ENCODE data around the gene HIF1AN. TPM values are rescaled to one million over a fixed set of nuclear protein-coding genes. Genes with fewer than 3 reads are reported as not detected.
A peak's percentile ranks its signal among the peaks of the same experiment; 100 is the strongest.

Gene HIF1AN
- total and polyA plus RNA-seq, 7 donors = 15.6 to 116 (median 64.0) TPM

- intact Hi-C loops (cut with DNase I) = no loop called here
- H3K27me3 ChIP-seq (ENCODE audit: insufficient read depth in 3 of 3, low read length in 2 of 3) = no peaks in the 10 kb centered on the region
- H3K27ac ChIP-seq = no peak overlapping the region
- no peaks in the 10 kb centered on the region for H3K9me3 ChIP-seq
- TF ChIP-seq, protein P1, sequence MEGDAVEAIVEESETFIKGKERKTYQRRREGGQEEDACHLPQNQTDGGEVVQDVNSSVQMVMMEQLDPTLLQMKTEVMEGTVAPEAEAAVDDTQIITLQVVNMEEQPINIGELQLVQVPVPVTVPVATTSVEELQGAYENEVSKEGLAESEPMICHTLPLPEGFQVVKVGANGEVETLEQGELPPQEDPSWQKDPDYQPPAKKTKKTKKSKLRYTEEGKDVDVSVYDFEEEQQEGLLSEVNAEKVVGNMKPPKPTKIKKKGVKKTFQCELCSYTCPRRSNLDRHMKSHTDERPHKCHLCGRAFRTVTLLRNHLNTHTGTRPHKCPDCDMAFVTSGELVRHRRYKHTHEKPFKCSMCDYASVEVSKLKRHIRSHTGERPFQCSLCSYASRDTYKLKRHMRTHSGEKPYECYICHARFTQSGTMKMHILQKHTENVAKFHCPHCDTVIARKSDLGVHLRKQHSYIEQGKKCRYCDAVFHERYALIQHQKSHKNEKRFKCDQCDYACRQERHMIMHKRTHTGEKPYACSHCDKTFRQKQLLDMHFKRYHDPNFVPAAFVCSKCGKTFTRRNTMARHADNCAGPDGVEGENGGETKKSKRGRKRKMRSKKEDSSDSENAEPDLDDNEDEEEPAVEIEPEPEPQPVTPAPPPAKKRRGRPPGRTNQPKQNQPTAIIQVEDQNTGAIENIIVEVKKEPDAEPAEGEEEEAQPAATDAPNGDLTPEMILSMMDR (IDR thresholded peaks at IDR 0.05) = no peak
- 79 to 93% (median 82%) methylated on average over 2 of the region's 2 CpGs for WGBS, 3 donors
- peaks cover 28% of the 10 kb centered on the region for H3K4me1 ChIP-seq
- ATAC-seq (no peak), DNase-seq (no peak)
- peaks cover 2 to 26% of the 10 kb centered on the region in 2 donors for H3K36me3 ChIP-seq (ENCODE audit: insufficient read depth in 1 of 2, low read depth in 1 of 2)
- no peak overlapping the region for H3K4me3 ChIP-seq
These were observed 1.0 kb upstream of the HIF1AN start for GRCh38 chr10:100534726-100535125.

GRCh38 chr10:100535338-100535714, 417 bp upstream of the HIF1AN start:
- Histone ChIP-seq H3K27me3 (ENCODE audit: insufficient read depth in 3 of 3, low read length in 2 of 3) (no peaks in the 10 kb centered on the region), H3K27ac (peak overlapping the region; percentile 80), H3K4me1 (peaks cover 24% of the 10 kb centered on the region), H3K9me3 (no peaks in the 10 kb centered on the region), H3K36me3 (ENCODE audit: insufficient read depth in 1 of 2, low read depth in 1 of 2) (peaks cover 2 to 32% of the 10 kb centered on the region in 2 donors), H3K4me3 (peak overlapping the region; percentile 89)
- TF ChIP-seq, protein P1 (IDR thresholded peaks at IDR 0.05) = no peak
- 48 to 51% (median 49%) methylated on average over 4 of the region's 4 CpGs for WGBS, 3 donors
- peak in 3 of 4 donors; percentile 7 to 8 (median 7) for ATAC-seq
- intact Hi-C loops (cut with DNase I) = no loop called here
- no peak for DNase-seq

DNA sequence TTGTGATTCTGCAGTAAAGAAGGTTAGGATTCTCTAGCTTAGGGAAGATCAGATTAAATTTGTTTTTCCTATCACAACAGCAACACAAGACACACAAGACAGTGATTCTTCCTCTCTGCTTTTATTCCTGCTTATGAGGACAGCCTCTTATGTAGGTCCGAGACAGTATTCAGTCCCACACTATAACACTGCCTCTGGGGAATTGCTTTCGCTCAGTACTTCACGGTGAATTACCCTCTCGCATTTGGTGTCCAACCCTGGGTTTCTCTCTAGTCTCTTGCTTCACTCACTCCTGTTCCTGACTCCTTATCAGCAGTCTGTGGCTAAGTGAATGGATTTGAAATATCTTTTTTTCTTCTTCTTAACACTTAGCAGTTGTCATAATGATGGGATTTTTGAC, 1.7 kb downstream of the HIF1AN start:
- DNase-seq = no peak
- WGBS, 3 donors = 53 to 66% (median 53%) methylated on average over 4 of the region's 4 CpGs
- ATAC-seq = no peak
- Histone ChIP-seq H3K9me3 (no peaks in the 10 kb centered on the region), H3K4me1 (peaks cover 23% of the 10 kb centered on the region), H3K27me3 (ENCODE audit: insufficient read depth in 3 of 3, low read length in 2 of 3) (no peaks in the 10 kb centered on the region), H3K36me3 (ENCODE audit: insufficient read depth in 1 of 2, low read depth in 1 of 2) (peaks cover 2 to 53% of the 10 kb centered on the region in 2 donors), H3K27ac (no peak overlapping the region), H3K4me3 (no peak overlapping the region)
- intact Hi-C loops (cut with DNase I) = no loop called here
- TF ChIP-seq, protein P1 (IDR thresholded peaks at IDR 0.05) = no peak

DNA sequence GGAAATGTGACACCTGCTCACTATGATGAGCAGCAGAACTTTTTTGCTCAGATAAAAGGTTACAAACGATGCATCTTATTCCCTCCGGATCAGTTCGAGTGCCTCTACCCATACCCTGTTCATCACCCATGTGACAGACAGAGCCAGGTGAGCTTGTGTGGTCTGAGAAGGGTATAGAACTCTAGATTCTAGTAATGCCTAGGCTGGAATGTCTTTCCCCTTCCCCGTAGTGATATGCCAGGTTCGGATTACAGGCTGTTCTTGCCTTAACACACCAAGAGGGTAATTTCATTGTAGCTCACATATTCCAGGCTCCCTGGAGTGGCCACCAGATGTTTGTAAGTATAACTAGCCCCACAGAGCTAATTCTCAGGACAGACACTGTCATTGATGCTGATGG, 9.2 kb downstream of the HIF1AN start:
- H3K36me3 ChIP-seq (ENCODE audit: insufficient read depth in 1 of 2, low read depth in 1 of 2) = peaks cover 15 to 100% of the 10 kb centered on the region in 2 donors
- H3K4me1 ChIP-seq = no peaks in the 10 kb centered on the region
- ATAC-seq = no peak
- no peak for DNase-seq
- no peaks in the 10 kb centered on the region for H3K27me3 ChIP-seq (ENCODE audit: insufficient read depth in 3 of 3, low read length in 2 of 3)
- intact Hi-C loops (cut with DNase I) = no loop called here
- H3K9me3 ChIP-seq = no peaks in the 10 kb centered on the region
- no peak overlapping the region for H3K27ac ChIP-seq
- 58 to 71% (median 63%) methylated on average over 5 of the region's 5 CpGs for WGBS, 3 donors
- TF ChIP-seq, protein P1 (IDR thresholded peaks at IDR 0.05) = no peak
- H3K4me3 ChIP-seq = no peak overlapping the region

DNA sequence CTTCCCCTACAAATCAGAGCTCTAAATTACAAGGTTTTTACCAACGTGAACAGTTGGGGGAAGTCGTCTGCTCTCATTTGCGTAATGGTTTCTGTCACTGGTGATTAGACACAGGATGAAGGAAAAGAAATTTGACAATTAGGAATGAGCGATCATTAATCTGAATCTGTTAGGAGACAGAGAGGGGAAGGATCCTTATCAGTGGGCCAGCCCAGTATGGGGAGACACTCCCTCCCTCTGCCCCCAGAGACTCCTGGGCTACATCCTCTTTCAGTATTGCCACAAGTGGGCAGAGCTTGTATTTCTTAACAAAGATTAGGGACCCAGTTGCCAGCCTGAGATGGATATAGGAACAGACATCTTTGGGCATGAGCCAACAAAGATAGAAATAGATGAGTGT, 15.5 kb downstream of the HIF1AN start:
- ATAC-seq (no peak), DNase-seq (no peak)
- Histone ChIP-seq H3K9me3 (no peaks in the 10 kb centered on the region), H3K27me3 (ENCODE audit: insufficient read depth in 3 of 3, low read length in 2 of 3) (no peaks in the 10 kb centered on the region), H3K4me1 (no peaks in the 10 kb centered on the region), H3K4me3 (no peak overlapping the region), H3K36me3 (ENCODE audit: insufficient read depth in 1 of 2, low read depth in 1 of 2) (peaks cover 5 to 62% of the 10 kb centered on the region in 2 donors), H3K27ac (no peak overlapping the region)
- 73 to 81% (median 73%) methylated on average over 4 of the region's 4 CpGs for WGBS, 3 donors
- intact Hi-C loops (cut with DNase I) = no loop called here
- TF ChIP-seq, protein P1 (IDR thresholded peaks at IDR 0.05) = no peak
